SU-DHL-6 (cell line): ENCODE data around the gene TRIM33.

Source experiments
- EZH2phosphoT487 ChIP-seq: fragments of 200-600 bp; sonication (generic), shearing (Covaris generic); conservative IDR thresholded peaks from 2 replicates; pipeline ENCODE4 v1.6.1; 2018; ENCODE audit warnings: mild to moderate bottlenecking, antibody characterized with exemption, low read length, moderate library complexity, mixed read lengths
- TF ChIP-seq, protein P1 (sequence below): fragments of 200-600 bp; sonication (generic); IDR thresholded peaks from one replicate; pipeline ENCODE4 v1.5.1; 2017; ENCODE audit warnings: antibody characterized with exemption, mild to moderate bottlenecking, low read length, moderate library complexity; ENCODE audit not compliant: insufficient read depth, poor library complexity, severe bottlenecking

DNA sequence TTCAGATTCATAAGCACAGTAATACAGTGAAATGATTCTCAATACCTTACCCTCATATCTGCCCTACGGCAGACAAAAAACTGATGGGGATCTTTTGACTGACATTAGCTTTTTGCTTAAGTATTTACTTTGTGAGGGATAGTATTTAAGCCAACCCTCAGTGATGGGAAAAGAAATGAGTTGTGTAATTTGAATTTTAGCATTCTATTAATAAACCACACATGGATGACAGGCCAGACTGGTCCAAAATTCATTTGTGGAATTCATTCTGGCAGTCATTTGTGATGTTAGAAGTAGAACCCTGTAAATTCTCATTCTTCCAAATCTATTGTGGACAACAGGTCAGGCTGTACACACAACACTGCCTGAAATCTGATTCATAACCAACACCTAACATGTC lies 14.9 kb downstream of the TRIM33 start:
- TF ChIP-seq, protein P1, sequence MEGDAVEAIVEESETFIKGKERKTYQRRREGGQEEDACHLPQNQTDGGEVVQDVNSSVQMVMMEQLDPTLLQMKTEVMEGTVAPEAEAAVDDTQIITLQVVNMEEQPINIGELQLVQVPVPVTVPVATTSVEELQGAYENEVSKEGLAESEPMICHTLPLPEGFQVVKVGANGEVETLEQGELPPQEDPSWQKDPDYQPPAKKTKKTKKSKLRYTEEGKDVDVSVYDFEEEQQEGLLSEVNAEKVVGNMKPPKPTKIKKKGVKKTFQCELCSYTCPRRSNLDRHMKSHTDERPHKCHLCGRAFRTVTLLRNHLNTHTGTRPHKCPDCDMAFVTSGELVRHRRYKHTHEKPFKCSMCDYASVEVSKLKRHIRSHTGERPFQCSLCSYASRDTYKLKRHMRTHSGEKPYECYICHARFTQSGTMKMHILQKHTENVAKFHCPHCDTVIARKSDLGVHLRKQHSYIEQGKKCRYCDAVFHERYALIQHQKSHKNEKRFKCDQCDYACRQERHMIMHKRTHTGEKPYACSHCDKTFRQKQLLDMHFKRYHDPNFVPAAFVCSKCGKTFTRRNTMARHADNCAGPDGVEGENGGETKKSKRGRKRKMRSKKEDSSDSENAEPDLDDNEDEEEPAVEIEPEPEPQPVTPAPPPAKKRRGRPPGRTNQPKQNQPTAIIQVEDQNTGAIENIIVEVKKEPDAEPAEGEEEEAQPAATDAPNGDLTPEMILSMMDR = no peak
- TF ChIP-seq EZH2phosphoT487 = no peak
